ENCODE measurements around the gene COG7.

- TF ChIP-seq RARB (CRISPR knock-in tag; IDR thresholded peaks at IDR 0.05) (no peak), ZNF8 (CRISPR knock-in tag; IDR thresholded peaks at IDR 0.05) (no peak), GLIS3 (CRISPR knock-in tag; IDR thresholded peaks at IDR 0.05) (no peak), TOX (CRISPR knock-in tag; IDR thresholded peaks at IDR 0.05; ENCODE audit: borderline replicate concordance) (no peak), PATZ1 (CRISPR knock-in tag; IDR thresholded peaks at IDR 0.05; ENCODE audit: borderline replicate concordance) (no peak)
Observed at GRCh38 chr16:23500862-23501225, 47.9 kb upstream of the COG7 start.
